H1 (cell line): ENCODE results near the gene ENKD1.

Experiments used
- CHD2 ChIP-seq: IDR thresholded peaks from 2 replicates; pipeline ENCODE4 v1.6.1; 2012; ENCODE audit warnings: low read length, improper control_type of control experiment
- GABPA ChIP-seq: IDR thresholded peaks from 2 replicates; pipeline ENCODE4 v1.6.1; 2011; ENCODE audit warnings: mild to moderate bottlenecking, low read length, moderate library complexity, borderline replicate concordance; ENCODE audit not compliant: insufficient read depth
- ZNF274 ChIP-seq: IDR thresholded peaks from 2 replicates; pipeline ENCODE4 v1.7.0; 2012; ENCODE audit warnings: low read length, borderline replicate concordance; ENCODE audit errors: extremely low read depth
- TF ChIP-seq, protein P1 (sequence below): IDR thresholded peaks from 2 replicates; pipeline ENCODE4 v1.6.1; 2011; ENCODE audit warnings: low read length, improper control_type of control experiment

DNA sequence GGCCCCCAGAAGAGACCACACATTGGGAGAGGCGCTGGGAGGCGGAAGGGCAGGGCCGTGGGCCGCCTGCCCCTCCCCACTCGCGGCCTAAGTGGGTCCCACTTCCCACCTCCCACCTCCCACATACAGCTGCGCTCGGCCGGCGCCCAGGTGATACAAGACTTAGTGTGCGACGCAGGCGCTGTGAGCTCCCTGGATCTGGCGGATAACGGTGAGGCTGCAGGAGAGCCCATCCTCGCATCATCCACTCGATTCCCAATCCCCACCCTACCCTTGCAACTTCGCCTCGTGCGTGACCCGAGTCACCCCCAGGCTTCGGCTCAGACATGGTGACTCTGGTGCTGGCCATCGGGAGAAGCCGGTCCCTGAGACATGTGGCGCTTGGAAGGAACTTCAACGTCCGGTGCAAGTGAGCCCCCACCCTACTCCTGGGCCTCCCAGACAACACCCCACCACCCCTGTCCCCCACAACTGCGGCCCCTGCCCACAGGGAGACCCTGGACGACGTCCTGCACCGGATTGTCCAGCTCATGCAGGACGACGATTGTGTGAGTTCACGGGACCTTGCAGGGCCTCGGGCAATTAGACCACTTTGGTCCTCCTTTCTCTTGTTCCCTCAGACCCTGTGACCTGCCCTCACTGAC is 17.7 kb downstream of the ENKD1 start:
- TF ChIP-seq ZNF274 = no peak
- no peak for TF ChIP-seq CHD2
- TF ChIP-seq, protein P1, sequence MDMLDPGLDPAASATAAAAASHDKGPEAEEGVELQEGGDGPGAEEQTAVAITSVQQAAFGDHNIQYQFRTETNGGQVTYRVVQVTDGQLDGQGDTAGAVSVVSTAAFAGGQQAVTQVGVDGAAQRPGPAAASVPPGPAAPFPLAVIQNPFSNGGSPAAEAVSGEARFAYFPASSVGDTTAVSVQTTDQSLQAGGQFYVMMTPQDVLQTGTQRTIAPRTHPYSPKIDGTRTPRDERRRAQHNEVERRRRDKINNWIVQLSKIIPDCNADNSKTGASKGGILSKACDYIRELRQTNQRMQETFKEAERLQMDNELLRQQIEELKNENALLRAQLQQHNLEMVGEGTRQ = no peak
- no peak for TF ChIP-seq GABPA
